T-helper 1 cell (primary cell): Measurements from ENCODE around the gene TSEN2.
A peak's percentile ranks its signal among the peaks of the same experiment; 100 is the strongest.
"Not testable (repeated sequence)": the region's sequence is repeated elsewhere in the genome, so short reads cannot be mapped to it uniquely, and the experiment has no call there.

ENCODE experiments used
- DNase-seq, 5 donors: peaks; one replicate each; pipeline ENCODE4 v3.0.0-alpha.2; 2012 to 2020

TSEN2 gene

DNA sequence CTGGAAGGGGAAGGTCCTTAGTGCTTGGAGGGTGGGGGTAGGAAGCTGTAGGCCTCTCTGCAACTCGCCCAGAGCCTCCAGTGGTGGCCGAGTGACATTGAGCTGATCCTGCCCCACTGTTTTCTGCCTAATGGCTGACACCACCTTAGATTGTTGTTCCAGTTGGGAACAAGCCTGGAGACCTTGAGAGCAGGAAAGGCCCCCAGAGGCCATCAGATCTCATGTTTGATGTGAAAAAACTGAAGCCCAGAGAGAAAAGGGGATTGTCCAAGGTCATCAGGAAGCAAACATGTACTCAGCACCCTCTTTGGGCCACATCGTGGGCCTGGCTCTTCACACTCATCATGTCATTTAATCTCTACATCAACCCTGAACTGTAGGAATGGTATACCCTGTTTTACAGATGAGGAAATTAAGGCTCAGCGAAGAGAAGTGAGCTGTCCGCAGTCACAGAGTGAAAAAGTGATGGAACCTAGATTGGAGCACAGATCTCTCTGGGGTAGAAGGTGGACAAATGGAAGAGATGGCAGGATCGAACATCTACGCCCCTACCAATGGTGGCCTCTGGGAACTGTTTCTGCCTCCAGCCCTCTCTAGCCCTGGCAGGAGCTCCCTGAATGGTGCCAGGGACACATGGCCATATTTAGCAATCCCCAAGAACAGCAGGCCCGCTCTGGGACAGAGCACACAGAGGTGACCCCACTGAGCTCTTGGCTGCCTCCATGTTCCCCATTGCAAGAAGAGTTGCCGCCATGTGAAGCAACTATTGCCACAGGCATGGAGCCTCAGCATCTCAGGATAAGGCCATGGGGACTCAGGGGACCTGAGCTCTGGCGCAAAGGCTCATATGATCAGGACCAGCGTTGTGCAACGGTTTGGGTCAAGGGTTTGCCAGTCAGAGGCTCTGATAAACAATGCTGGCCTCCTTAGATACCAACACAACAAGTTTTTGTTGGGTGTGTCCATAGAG, 31.6 kb upstream of the TSEN2 start:
- no peak for DNase-seq

DNA sequence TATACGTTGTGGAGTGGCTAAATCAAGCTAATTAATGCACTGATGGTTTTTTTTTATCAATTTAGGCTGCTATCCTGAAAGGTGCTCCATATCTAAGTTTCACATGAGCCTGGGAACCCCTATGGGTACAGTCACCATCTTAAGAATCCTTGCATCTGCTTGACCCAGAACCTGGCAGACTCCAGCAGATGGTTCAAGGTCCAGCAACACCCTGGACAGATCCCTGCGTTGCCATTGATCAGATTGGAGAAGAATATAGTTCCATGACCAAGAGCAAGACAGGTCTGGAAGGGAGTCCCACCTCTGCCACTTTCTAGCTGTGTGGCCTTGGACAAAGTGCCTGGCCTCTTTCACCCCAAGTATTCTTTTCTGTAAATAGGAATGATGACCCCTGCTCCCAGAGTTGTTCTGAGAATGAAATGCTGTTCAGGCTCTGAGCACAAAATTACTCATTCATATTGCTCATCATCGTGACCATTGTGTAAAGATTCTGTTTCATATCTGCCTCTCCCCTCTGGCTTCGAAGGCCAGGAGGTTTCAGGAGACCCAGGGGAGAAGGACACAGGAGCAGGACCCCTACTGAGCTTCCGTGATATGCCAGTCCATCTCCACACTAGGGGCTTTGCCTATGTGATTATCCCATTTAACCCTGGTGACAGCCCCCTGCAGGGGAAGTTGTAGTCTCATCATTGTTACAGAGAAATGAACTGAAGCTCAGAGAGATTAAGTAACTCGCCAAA, 30.0 kb upstream of the TSEN2 start:
- peak in 1 of 5 donors; percentile 15 for DNase-seq

DNA sequence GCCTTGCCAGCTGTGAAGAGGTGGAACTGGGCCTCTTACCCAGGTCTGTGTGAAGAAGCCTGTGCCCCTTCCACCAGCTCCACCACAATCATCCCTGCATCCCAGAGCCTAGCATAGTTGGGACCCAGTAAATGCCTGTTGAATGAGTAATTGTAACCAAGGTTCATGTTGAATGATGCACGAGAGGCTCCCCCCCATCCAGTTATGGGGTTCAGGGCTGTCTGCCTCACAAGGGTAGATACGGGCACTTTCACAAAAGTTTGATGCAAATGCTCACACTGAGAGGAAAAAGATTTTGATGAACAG, 29.5 kb upstream of the TSEN2 start:
- DNase-seq: no peak

DNA sequence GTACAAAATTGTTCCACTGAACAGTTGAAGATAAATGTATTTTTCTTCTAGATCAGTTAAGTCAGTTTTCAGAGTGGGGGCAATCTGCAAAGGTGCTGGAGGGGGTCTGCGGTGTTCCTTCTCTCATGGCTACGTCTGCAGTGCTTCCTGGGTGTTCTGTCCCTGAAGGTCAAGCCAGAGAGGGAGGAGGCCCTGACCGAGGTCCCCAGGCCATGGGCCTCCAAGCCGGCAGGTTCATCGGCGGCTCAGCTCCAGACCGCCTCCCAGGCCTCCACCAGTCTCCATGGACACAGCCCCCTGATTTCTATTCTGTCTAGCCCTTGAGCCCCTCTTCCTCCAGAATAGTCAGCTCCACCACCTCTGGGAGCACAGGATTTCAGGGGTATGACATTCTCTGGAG, 28.5 kb upstream of the TSEN2 start:
- DNase-seq: no peak

DNA sequence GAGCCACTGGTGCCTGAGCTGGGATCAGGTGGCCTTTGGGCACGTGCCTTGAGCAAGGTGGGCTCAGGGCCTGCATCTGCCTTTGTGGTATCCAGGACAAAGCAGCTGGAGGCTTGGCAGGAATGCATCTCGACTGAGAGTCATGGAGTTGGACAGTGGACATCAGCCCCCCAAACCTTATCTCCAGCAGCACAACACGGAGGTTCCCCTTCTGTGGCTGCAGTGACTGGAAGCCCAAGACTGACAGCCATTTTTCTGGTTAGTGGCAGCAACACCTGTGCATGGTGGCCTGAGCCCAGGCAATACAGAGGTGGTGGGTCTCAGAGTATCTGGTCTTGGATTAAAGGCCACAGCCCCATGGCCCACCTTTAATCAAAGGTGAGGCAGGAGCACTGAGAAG, 27.8 kb upstream of the TSEN2 start:
- DNase-seq: no peak

DNA sequence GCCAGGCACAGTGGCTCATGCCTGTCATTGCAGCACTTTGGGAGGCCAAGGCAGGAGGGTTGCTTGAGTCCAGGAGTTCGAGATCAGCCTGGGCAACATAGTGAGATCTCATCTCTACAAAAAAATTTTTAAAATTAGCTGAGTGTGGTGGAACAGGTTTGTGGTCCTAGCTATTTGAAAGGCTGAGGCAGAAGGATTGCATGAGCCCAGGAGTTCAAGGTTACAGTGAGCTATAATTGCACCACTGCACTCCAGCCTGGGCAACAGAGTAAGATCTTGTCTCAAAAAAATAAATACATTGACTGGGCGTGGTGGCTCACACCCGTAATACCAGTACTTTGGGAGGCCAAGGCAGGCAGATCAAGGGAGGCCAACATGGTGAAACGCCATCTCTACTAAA, 26.9 kb upstream of the TSEN2 start:
- not testable (repeated sequence) for DNase-seq

DNA sequence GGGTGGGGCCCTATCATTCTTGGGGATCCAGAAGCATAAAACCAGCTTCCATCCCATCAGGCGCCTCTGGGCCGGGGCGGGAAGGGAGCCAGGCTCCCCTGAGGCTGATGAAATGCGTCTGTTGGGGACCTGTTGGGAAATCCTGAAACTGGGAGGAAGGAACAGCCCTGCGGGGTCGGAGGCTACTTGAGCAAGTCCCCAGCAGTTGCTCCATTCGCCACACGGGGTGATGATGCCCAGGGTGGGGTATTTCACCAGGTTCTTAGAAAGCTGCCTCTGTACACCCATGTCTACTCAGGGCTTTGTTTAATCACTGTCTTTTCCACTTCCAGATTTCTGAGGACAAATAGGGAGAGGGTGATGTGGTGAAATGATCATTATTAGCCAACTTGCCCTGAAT, 25.4 kb upstream of the TSEN2 start:
- DNase-seq: no peak

DNA sequence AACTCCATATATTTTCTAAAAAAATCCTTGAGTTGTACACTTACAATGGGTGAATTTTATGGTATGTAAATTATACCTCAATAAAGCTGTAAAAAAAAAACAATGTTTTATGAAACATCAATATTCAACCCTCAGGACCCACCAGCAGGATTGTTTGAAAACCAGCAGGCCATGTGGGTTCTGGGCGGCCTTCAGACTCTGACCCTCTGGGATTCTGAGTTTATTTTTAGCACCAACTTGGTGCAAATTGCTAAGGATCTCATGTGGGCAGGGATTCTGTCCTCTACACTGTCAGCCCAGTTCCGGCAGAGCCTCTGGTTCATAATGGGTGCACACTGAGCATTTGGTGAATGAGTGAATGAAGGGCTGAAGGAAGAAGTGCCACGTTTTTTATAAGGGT, 24.2 kb upstream of the TSEN2 start:
- no peak for DNase-seq

DNA sequence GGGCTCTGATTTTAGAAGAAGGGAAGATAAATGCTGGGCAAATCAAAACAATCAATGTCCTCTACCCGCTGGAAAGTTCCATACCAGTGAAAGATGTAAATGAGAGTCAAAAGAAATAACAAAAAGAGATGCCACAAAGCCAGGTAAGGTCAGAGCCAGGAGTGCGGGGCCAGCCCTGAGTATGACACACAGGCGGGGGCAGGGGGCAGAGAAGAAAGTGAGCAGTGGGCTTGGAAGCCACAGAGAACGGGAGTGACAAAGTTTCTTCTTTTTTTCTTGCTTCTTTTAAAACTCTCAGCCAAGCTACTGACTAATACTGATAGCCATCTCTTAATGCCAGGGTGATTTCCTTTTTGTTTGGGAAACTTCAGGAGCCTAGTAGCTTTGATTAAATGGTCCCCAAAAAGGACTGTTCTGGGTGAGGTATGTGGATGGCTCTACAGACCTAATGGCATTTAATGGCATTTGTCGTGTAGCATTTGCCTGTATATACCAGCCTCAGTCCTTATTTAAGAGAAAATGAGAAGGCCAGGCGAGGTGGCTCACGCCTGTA, 23.1 kb upstream of the TSEN2 start:
- DNase-seq: no peak

DNA sequence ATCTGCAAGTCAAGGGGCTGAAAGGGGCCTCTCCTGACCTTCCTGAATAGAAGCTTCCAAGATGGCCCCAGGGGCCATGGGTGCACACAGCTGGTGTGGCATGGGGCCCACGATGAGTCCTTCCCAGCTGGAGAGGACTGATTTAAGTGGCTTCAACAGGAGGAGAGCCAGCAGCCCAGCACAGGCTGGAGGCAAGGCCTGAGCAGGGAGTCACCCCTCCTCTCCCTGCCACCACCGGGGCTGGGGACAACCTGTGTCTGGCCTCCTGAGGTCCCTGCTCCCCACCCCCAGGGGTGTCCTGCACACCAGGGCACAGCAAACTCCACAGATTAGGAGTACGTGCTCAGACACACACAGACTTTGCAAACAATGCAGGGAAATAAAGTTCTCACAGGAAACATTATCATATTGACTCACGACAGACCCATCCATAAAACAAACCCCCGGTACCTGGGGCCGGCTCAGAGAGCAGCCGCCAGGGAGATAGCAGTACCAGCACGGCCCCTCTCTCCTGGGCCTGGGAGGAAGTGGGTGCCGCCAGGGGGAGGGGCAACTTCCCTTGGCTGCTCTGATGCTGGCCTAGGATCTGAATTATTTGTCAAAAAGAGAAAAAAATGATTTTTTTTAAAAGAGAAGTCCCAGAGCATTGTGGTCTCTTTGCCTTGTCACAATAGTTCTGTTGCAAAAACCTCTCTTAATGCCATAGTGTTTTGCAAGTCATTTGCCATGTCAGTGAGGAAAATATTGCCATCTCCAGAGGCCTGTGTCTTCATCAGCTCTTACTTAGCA, 21.9 kb upstream of the TSEN2 start:
- peak in 1 of 5 donors; percentile 44 for DNase-seq

DNA sequence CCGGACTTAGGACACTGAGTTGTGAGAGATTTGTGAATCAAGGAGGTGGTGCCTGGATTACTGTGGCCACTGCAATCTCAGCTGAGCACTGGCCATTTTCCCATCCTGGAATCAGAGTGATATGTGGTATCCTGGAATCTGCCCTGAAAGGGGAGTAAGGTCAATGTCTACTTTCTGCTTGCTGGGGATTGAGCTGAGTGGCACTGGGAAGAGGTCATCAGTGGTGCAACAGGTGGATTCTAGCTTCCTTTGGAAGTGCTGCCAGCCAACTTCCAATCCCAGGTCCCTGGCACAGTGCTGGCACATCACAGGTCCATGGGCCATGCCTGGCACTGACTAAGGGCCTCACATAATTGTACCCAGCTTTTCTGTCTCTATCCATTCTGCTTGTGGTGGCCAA, 20.6 kb upstream of the TSEN2 start:
- DNase-seq: no peak

DNA sequence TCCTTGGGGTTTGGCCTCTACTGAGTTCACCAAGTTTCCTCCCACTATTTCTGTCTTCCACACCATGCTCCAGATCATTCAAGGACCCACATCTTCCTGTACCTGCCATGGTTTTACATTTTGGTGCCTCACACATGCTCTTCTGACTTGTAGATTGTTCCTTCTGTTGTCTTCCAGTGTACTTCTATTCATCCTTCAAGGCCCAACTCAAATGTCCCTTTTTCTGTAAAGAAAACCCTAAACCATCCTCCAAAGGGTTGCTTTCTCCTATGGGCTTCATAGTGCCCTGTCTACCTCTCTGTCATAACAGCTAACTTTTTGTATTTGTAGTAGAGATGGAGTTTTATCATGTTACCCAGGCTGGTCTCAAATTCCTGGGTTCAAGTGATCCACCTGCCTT, 20.1 kb upstream of the TSEN2 start:
- DNase-seq: no peak

DNA sequence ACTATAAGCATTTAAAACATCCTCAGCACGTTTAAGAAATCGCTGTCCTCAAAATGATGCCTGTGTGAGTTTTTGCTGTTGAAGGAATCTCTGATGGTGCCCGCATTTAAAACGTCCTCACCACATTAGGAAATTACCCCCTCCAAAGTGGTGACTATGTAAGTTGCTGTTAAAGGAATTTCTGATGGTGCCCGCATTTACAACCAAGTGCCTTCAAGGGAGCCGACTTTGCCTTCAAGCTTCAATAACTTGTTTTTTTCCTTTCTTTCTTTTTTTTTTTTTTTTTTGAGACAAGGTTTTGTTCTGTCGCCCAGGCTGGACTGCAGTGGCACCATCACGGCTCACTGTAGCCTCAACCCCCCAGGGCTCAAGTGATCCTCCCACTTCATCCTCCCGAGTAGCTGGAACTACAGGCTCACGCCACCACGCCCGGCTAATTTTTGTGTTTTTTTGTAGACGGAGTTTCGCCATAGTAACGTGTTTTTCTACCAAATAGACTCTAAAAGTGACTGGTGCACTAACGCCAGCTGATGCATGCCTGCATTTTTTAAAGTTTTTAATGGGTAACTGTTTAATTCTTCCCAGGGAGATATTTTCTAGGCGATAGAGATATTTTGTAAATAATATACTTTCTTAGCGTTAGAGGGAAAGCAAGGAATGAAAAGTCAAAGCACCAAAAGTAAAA, 19.0 kb upstream of the TSEN2 start:
- DNase-seq: no peak

DNA sequence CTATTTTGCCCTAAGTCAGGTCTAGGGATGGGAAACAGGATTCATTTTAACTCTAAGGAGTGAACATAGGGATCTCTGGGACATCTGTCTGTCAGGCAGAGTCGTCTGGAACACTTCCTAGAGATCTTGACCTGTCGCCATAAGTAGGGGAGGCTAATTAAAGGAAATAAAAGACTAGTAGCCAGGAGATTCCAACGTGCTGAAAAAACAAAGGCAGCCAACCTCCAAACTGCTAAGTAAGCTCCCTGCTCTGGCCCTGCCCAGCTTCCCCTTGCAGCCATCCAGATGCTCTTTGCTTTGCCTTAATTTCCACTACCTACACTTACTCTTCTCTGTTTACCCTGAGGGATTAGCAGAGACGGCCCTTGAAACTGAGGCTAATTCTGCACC, 18.4 kb upstream of the TSEN2 start:
- DNase-seq: no peak

DNA sequence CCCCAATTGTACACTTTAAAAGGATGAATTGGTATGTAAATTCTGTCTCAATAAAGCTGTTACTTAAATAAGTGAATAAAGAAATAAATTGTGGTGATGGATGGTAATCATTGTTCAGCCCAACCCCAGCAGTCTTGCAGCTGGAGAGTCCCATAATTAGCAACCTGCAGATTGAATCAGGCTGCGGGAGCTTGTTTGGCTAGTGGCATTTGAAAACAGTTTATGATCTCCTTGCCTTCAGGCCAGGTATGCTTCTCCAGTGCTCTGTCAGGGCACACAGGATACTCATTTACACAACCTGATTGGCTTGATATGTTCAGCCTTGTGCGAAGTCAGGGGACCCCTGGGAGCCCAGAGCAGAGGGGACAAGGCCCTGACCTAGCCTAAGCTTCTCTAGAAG, 16.5 kb upstream of the TSEN2 start:
- no peak for DNase-seq

DNA sequence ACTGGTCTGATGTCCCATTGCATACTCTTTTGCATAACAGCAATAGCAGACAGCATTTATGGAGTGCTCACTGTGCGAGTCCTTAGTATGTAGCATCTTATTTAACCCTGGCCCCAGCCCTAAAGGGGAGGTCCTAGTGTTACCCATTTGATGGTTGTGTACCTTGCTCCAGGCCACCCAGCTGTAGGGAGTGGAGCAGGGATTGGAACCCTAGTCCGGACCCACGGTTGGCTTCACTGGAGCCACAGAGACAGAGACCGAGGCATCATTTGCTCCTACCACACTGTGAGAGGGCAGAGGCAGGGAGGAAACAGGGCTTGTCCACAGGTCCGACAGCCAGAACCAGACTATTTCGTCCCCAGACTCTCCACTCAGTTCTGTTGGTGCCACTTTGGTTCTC, 16.0 kb upstream of the TSEN2 start:
- no peak for DNase-seq

DNA sequence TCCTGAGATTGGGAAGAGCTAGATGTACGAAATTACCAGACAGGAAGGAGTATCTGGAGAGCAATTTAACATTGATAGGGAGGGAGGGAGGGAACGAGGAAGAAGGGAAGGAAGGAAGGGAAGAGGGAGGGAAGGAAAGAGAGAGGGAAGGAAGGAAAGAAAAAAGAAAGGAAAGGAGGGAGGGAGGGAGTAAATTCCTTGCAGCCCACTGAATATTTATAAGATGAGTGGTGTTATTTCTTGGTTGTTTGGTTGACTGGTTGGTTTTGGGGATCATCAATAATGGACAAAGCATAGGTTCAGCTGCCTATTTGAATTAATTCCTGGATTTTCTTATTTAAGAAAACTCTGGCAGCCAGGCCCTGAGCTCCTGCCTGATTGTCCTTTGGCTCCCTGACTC, 15.5 kb upstream of the TSEN2 start:
- DNase-seq: no peak

DNA sequence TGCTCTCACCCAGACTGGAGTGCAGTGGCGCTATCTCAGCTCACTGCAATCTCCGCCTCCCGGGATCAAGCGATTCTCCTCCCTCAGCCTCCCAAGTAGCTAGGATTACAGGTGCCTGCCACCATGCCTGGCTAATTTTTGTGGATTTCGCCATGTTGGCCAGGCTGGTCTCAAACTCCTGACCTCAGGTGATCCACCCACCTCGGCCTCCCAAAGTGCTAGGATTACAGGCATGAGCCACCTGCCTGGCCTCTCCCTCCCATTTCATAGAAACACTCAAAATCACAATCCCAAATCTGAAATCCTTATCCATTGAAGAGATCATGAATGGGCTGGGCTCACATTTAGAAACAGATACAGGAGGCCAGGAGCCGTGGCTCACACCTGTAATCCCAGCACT, 15.1 kb upstream of the TSEN2 start:
- not testable (repeated sequence) for DNase-seq

DNA sequence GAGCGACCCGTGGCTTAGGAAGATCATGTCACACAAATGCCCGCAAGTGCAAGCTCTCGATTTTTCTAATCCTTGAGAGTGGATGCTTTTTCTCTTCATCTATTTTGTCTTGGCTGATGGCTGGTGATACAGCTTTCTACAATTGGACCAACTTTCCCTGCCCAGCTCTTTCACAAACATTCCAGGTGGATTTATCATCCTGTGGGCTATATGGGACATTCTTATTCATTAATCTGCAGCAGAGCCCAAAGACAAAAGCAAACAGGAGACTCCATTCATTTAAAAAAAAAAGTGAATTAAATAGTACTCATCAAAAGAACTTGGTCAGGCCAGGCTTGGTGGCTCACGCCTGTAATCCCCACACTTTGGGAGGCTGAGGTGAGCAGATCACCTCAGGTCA, 14.2 kb upstream of the TSEN2 start:
- no peak for DNase-seq

DNA sequence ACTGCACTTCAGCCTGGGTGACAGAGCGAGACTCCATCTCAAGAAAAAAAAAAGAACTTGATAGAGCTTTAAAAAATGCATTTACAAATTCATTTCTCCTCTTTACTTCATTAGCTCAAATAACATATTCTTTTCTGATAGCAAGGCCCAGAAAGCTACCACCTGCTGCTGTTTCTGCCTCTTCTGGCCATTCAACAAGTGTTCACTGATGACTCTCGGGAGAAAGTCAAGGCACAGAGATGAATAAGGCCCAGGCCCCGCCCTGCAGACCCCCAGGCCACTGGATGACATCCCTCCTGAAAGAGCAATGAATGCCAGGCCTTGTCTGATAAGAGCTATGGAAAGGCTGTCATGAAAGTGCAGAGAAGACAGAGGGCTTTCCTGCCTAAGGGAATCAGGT, 13.6 kb upstream of the TSEN2 start:
- no peak for DNase-seq

DNA sequence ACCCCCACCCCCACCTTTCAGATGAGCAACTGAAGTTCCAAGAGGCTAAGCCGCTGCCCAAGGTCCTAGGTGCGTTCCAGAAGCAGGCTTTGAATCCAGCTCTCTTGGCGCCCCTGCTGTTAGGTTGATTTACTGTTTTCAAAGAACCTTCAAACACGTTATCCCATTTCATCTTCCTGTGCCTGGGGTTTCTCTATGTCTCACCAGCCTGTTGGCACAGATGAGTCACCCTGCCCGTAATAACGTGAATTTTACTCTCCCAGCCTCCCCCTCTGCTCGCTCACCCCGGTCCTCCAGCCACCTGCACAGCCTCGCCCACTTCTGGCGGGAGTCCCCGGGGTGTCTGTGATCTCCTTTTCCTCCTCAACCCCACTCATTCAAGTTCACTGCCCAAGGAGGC, 13.0 kb upstream of the TSEN2 start:
- DNase-seq: peak in 1 of 5 donors; percentile 92

DNA sequence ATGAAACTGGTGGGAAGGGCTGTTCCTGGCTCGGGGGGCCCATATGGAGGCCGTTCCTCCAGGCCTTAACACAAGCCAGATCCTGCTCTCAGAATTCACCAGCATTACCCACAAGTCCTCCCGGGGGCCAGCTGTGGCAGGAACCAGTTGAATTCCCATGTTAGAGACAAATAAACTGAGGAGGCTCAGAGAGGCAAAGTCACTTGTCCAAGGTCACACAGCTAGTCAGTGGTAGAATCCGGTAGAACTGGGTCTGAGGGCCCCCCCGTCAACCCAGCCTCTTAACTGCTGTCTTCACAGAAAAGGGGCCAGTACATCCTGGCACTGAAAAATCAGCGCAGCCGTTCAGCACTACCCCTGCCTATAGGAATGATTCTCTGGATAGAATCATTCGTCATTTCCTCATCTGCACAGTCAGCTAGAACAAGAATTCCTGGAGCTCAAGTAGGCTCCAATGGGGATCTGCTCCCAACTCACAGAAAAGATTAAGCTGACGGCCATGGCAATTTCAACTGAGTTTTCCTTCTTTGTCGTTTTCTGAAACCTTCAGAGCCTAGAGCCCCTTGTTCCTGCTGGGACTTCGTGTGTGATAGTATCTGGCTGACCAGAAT, 12.2 kb upstream of the TSEN2 start:
- DNase-seq: peak in 1 of 5 donors; percentile 30
